GM13976 (cell line): ENCODE measurements around the gene ACBD4.
A peak's percentile ranks its signal among the peaks of the same experiment; 100 is the strongest.

Experiments
- DNase-seq: peaks from one replicate; pipeline ENCODE4 v3.0.0; 2012; ENCODE audit warnings: low spot score
- in situ Hi-C: fragments of 300-500 bp; cut with MboI; formaldehyde crosslinking; loops from one replicate; pipeline ENCODE4 v1.12.0; 2022; ENCODE audit warnings: low sequenced_read_pairs, mixed read lengths, inconsistent platforms; ENCODE audit not compliant: unreplicated experiment
- TF ChIP-seq, protein P1 (sequence below): IDR thresholded peaks from 2 replicates; pipeline ENCODE4 v1.5.1; 2012; ENCODE audit warnings: borderline replicate concordance, mild to moderate bottlenecking; ENCODE audit not compliant: insufficient read depth; ENCODE audit errors: extremely low read depth, missing control alignments, control extremely low read depth

ACBD4 gene

DNA sequence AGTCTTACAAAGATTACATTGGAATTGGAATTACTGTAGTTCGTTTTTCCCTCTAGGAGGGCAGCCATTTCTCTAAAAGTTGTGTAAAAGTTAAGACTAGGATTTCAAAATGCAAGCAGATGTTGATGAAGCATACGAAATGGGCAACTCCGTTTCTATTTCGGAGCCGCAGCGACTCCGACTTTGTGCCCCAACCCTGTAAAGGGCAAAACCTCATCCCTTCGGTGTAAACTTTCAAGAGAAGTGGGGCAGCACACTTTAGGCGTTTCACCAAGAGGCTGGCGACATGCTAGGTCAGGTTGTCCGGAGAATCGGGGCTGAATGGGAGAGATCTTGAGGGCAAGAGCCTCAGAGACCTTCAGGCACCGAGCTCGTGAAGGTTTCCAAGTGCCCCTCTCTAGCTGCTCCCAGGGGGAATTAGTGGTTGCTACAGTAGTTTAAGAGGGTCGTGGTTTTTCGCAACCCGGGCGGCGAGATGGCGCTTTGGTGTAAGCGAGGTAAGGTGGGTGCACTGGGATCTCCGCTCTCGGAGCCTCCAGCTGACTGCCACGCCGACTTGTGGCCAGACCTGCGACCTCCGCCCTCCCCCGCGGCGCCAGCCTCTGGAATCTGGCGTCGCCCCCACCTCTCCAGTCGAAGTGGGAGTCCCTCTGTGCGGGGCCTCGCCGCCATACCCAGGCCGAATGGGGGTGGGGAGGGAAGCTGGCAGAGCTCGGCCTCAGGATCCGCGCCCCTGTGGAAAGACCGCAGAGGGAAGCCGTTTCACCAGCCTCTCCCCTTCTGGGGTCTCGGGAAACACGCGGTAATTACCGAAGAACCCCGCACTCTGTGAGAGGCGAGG is 25.2 kb downstream of the ACBD4 start:
- in situ Hi-C loops = no loop called here
- peak; percentile 46 for DNase-seq
- TF ChIP-seq, protein P1, sequence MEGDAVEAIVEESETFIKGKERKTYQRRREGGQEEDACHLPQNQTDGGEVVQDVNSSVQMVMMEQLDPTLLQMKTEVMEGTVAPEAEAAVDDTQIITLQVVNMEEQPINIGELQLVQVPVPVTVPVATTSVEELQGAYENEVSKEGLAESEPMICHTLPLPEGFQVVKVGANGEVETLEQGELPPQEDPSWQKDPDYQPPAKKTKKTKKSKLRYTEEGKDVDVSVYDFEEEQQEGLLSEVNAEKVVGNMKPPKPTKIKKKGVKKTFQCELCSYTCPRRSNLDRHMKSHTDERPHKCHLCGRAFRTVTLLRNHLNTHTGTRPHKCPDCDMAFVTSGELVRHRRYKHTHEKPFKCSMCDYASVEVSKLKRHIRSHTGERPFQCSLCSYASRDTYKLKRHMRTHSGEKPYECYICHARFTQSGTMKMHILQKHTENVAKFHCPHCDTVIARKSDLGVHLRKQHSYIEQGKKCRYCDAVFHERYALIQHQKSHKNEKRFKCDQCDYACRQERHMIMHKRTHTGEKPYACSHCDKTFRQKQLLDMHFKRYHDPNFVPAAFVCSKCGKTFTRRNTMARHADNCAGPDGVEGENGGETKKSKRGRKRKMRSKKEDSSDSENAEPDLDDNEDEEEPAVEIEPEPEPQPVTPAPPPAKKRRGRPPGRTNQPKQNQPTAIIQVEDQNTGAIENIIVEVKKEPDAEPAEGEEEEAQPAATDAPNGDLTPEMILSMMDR = no peak

DNA sequence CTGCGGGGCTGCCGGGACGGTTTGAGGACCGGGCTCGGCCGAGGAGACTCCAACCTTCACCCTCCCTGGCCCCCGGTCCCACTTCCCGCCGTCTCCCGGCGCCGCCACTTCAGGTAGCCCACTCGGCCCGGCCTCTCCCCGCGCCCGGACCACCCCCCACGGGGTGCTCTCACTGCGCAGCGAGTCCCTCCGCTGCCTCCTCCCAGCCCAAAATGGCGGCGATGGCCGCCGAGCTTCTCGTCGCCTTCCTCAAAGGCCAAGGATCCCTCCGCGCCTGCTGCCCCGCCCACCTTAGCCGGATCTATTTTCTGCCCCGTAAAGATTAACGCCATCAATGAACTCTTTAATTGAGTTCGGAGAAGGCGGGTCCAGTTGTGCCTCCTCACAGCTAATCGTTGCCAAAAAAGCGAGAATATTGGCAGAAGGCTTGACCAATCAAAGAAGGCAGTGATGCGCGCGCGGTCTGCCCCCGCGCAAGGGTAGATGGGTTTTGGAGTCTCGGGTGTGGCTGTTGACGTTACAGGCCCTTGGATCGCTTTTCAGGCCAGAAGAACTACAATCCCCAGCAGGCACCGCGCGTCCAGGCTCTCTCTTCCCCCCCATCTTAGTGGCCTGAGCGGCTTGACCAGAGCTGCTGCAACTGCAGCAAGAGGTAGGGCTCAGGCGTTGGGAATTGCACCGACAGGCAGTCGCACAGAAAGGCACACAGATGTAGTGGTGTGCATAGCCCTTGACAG is 26.0 kb downstream of the ACBD4 start, which contains the start of gene HEXIM2:
TSS of gene HEXIM2 (plus strand) at position 588 of the 737 bp plus-strand sequence. CDS start 919 bp downstream, outside the sequence.
- TF ChIP-seq, protein P1 = no peak
- DNase-seq = peak; percentile 97
- in situ Hi-C loops = no loop called here

DNA sequence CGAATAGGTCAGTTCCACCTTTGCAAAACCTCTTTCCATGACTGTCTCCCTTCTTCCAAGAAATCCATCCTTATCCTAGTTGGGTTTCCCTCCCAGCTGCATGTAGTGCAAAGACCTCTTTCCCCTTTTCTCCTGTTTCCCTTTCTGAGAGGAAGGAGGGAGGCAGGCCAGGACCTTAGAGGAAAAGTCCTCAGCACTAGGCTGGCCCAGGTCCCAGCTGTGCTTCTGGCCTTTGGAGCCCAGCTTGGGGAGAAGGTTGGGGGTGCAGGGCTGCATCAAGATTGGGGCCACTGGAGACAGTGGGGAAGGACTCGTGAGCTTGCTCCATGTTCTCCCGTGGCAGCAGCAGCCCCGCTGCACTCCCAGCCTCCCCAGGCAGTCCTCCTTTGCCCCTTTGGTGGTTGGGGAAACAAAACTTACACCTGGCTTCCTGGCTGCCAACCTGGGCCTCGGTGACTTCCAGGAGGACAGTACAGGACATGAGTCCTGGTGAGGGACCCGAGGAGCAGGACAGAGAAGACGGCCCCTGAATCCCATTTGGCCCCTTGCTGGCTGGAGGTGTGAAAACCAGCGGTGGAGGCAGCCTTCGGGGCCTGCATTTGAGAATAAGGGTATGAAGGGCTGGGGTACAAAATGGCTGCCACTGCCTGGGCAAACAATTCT is 26.7 kb downstream of the ACBD4 start:
- TF ChIP-seq, protein P1 = no peak
- in situ Hi-C loops = no loop called here
- no peak for DNase-seq

DNA sequence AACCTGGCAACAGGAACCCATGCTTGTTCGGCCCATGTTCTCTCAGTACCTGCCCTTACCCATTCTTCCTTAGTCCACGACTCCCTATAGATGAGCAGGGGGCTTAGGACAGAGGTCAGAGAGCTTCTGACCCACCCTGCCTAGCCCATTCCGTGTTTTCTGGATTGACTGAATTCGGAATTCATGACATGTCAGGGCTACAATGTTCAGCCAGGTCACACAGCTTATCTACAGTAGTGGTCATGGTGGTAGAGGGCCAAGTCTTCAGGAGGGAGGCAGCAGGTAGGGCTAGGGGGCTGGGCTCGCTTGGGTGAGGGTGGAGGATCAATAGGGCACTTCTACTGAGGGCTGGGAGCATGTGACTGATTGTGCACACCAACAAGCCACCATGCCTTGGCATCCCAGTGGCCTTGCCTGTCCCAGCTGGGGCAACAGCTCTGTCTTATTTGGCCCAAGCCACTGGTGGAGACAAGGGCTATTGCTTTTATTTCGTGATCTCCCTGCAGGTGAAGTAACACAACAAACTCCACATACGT is 29.3 kb downstream of the ACBD4 start:
- in situ Hi-C loops = no loop called here
- DNase-seq = no peak
- TF ChIP-seq, protein P1 = no peak

DNA sequence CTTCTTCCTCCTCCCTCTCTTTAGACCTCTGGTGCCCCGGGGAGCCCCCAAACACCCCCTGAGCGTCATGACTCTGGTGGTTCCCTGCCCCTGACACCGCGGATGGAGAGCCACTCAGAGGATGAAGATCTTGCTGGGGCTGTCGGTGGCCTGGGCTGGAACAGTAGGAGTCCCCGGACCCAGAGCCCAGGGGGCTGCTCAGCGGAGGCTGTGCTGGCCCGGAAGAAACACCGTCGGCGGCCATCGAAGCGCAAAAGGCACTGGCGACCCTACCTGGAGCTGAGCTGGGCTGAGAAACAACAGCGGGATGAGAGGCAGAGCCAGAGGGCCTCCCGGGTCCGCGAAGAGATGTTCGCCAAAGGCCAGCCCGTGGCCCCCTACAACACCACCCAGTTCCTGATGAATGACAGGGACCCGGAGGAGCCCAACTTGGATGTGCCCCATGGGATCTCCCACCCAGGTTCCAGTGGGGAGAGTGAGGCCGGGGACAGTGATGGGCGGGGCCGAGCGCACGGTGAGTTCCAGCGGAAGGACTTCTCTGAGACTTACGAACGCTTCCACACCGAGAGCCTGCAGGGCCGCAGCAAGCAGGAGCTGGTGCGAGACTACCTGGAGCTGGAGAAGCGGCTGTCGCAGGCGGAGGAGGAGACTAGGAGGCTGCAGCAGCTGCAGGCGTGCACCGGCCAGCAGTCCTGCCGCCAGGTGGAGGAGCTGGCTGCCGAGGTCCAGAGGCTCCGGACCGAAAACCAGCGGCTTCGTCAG is 33.7 kb downstream of the ACBD4 start:
- TF ChIP-seq, protein P1 = no peak
- in situ Hi-C loops = no loop called here
- no peak for DNase-seq
